Renal pelvis (tissue), 4 donors: ENCODE data around the gene KIAA0319L. TPM values are rescaled to one million over a fixed set of nuclear protein-coding genes. Genes with fewer than 3 reads are reported as not detected.
A peak's percentile ranks its signal among the peaks of the same experiment; 100 is the strongest.

Source experiments
- DNase-seq: peaks from one replicate; pipeline ENCODE4 v3.0.0-alpha.2; 2013
- polyA plus RNA-seq, 3 donors: library from polyadenylated mRNA; unstranded; fragments of 120-200 nt; gene quantifications; one replicate each; pipeline ENCODE4 v1.2.1, GENCODE V29; 2013; ENCODE audit not compliant: insufficient read length in 3 of 3

KIAA0319L gene
- polyA plus RNA-seq, 3 donors = 54.2 to 91.6 (median 86.6) TPM

GRCh38 chr1:35449334-35450008 lies 107.7 kb downstream of the KIAA0319L start:
- DNase-seq = no peak

- DNase-seq = no peak
Measured at GRCh38 chr1:35448344-35448801, 108.8 kb downstream of the KIAA0319L start.

- no peak for DNase-seq
Measured at GRCh38 chr1:35447278-35447677, 109.9 kb downstream of the KIAA0319L start.

- no peak for DNase-seq
Measured at GRCh38 chr1:35444519-35444774, 112.8 kb downstream of the KIAA0319L start.

- DNase-seq = no peak
Measured at GRCh38 chr1:35443768-35444518, 113.3 kb downstream of the KIAA0319L start.

- DNase-seq = no peak
Measured at GRCh38 chr1:35442734-35443133, 114.5 kb downstream of the KIAA0319L start.

- no peak for DNase-seq
Measured at GRCh38 chr1:35441926-35442579, 115.2 kb downstream of the KIAA0319L start.

- DNase-seq = no peak
Measured at GRCh38 chr1:35439626-35440025, 117.6 kb downstream of the KIAA0319L start.

GRCh38 chr1:35437200-35437599 lies 120.0 kb downstream of the KIAA0319L start:
- DNase-seq = no peak

GRCh38 chr1:35436078-35436477 lies 121.1 kb downstream of the KIAA0319L start:
- no peak for DNase-seq

- DNase-seq = no peak
Measured at GRCh38 chr1:35434703-35435102, 122.5 kb downstream of the KIAA0319L start.

- no peak for DNase-seq
Measured at GRCh38 chr1:35433714-35434113, 123.5 kb downstream of the KIAA0319L start.

GRCh38 chr1:35432231-35432630 lies 125.0 kb downstream of the KIAA0319L start:
- DNase-seq = no peak

GRCh38 chr1:35431173-35431599 lies 126.0 kb downstream of the KIAA0319L start:
- no peak for DNase-seq

- DNase-seq = no peak
Measured at GRCh38 chr1:35430762-35431161, 126.4 kb downstream of the KIAA0319L start.

GRCh38 chr1:35428360-35428759 lies 128.8 kb downstream of the KIAA0319L start:
- DNase-seq = no peak

GRCh38 chr1:35426097-35426586 lies 131.1 kb downstream of the KIAA0319L start:
- DNase-seq = no peak

GRCh38 chr1:35408925-35409324 lies 148.3 kb downstream of the KIAA0319L start:
- no peak for DNase-seq

- DNase-seq = no peak
Measured at GRCh38 chr1:35407743-35408142, 149.5 kb downstream of the KIAA0319L start.

- DNase-seq = peak; percentile 17
Measured at GRCh38 chr1:35406103-35406502, 151.1 kb downstream of the KIAA0319L start.

- DNase-seq = no peak
Measured at GRCh38 chr1:35401049-35401448, 156.2 kb downstream of the KIAA0319L start.

GRCh38 chr1:35398739-35399138 lies 158.5 kb downstream of the KIAA0319L start:
- no peak for DNase-seq

- DNase-seq = no peak
Measured at GRCh38 chr1:35394386-35394785, 162.8 kb downstream of the KIAA0319L start.
